Stimulated activated CD8-positive, alpha-beta memory T cell treated with anti-CD3 and anti-CD28 coated beads, Interleukin-4, amount 100 ng/mL, for 4 hours (primary cell): ENCODE measurements around the gene GLT8D2.

Experiments used
- DNase-seq, 2 donors: peaks; one replicate each; pipeline ENCODE4 v3.0.0-alpha.2; 2020; ENCODE audit warnings: low read depth in 2 of 2, low spot score in 1 of 2

The GLT8D2 gene

GRCh38 chr12:103955811-103956508, 94.0 kb downstream of the GLT8D2 start:
- DNase-seq: no peak

DNA sequence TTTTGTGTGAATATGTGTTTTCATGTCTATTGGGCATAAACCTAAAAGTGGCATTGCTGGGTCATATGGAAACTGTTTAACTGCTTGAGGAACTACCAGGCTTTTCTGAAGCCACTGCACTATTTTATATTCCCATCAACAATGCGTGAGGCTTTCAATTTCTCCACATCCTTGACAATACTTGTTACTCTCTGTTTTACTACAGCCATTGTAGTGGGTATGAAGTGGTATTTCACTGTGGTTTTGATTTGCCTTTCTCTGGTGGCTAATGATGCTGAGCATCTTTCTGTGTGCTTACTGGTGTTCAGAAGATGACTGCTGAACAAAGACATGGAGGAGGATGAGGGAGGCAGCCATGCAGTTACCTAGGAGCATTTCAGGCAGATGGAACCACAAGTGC, 97.5 kb downstream of the GLT8D2 start:
- no peak for DNase-seq

DNA sequence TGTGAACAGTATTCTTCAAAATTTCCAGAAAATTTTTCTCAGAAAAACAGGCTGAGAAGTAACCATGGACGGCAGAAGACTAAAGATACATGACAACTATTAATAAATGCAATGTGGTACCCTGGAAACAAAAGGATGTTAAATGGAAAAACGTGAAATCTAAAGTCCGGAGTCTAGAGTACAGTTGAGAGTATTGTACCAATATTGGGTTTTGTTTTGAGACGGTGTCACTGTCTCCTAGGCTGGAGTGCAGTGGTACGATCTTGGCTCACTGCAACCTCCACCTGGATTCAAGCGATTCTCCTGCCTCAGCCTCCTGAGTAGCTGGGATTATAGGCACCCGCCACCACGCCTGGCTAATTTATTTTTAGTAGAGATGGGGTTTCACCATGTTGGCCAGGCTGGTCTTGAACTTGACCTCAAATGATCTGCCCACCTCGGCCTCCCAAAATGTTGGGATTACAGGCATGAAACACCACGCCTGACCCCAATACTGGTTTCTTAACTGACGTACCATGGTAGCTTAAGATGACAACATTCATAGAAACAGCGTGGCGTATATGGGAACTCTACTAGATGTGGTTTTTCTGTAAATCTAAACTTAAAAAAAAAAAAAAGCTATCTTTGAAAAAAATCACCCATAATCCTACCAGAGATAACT, 101.1 kb downstream of the GLT8D2 start:
- DNase-seq: no peak

- DNase-seq: no peak
Measured at GRCh38 chr12:103947871-103948555, 102.0 kb downstream of the GLT8D2 start.

DNA sequence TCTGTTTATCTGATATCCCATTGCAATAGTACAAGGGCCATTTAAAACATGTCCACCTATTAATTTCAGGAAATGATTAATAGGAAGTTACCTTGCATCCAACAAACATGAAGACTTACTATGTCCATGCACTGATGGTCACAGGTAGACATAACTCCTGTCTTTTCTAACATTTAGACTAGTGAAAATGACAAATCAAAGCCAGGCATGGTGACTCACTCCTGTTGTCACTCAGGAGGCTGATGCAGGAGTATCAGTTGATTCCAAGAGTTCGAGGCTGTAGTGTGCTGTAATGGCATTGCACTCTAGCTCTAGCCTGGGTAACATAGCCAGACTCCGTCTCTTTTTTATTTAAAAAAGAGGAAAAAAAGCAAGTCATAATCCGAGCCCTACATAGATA, 105.0 kb downstream of the GLT8D2 start:
- no peak for DNase-seq
